T-helper 2 cell treated with Interferon-gamma antibody and Interleukin-4, amounts not matched to agents 5 μg/mL and 100 μg/mL, for 36 hours (primary cell): ENCODE measurements around the gene MAPKAPK3.
A peak's percentile ranks its signal among the peaks of the same experiment; 100 is the strongest.
"Not testable (repeated sequence)": the region's sequence is repeated elsewhere in the genome, so short reads cannot be mapped to it uniquely, and the experiment has no call there.

Experiments used
- DNase-seq: peaks from one replicate; pipeline ENCODE4 v3.0.0; 2021; ENCODE audit warnings: low spot score
- H3K27ac Mint-ChIP-seq: one replicate; pipeline ENCODE4 v1.8.0; 2021; ENCODE audit warnings: mild to moderate bottlenecking, mixed read lengths
- H3K27me3 Mint-ChIP-seq: one replicate; pipeline ENCODE4 v1.8.0; 2021; ENCODE audit warnings: low read depth, mixed read lengths
- H3K36me3 Mint-ChIP-seq: one replicate; pipeline ENCODE4 v1.8.0; 2021; ENCODE audit warnings: low read depth, mixed read lengths
- H3K4me1 Mint-ChIP-seq: one replicate; pipeline ENCODE4 v1.8.0; 2021; ENCODE audit warnings: low read depth, mixed read lengths
- H3K4me3 Mint-ChIP-seq: one replicate; pipeline ENCODE4 v1.8.0; 2022; ENCODE audit warnings: mild to moderate bottlenecking, moderate library complexity, mixed read lengths
- H3K9me3 Mint-ChIP-seq: one replicate; pipeline ENCODE4 v1.8.0; 2021; ENCODE audit warnings: mixed read lengths

The MAPKAPK3 gene

GRCh38 chr3:50671331-50671730, 54.4 kb downstream of the MAPKAPK3 start:
- H3K36me3 Mint-ChIP-seq, result no peaks in the 10 kb centered on the region
- DNase-seq, result no peak
- H3K9me3 Mint-ChIP-seq, result no peaks in the 10 kb centered on the region
- no peak overlapping the region for H3K27ac Mint-ChIP-seq
- H3K4me1 Mint-ChIP-seq, result peaks cover 9% of the 10 kb centered on the region
- H3K27me3 Mint-ChIP-seq, result peaks cover 51% of the 10 kb centered on the region
- no peak overlapping the region for H3K4me3 Mint-ChIP-seq

GRCh38 chr3:50672656-50673055, 55.7 kb downstream of the MAPKAPK3 start:
- no peak overlapping the region for H3K4me3 Mint-ChIP-seq
- H3K9me3 Mint-ChIP-seq, result no peaks in the 10 kb centered on the region
- DNase-seq, result no peak
- no peaks in the 10 kb centered on the region for H3K36me3 Mint-ChIP-seq
- H3K27me3 Mint-ChIP-seq, result peaks cover 51% of the 10 kb centered on the region
- no peak overlapping the region for H3K27ac Mint-ChIP-seq
- H3K4me1 Mint-ChIP-seq, result peaks cover 12% of the 10 kb centered on the region

GRCh38 chr3:50673931-50674330, 57.0 kb downstream of the MAPKAPK3 start:
- H3K27ac Mint-ChIP-seq, result no peak overlapping the region
- peaks cover 59% of the 10 kb centered on the region for H3K27me3 Mint-ChIP-seq
- no peaks in the 10 kb centered on the region for H3K36me3 Mint-ChIP-seq
- DNase-seq, result no peak
- no peaks in the 10 kb centered on the region for H3K9me3 Mint-ChIP-seq
- peak overlapping the region; percentile 77 for H3K4me3 Mint-ChIP-seq
- H3K4me1 Mint-ChIP-seq, result peaks cover 12% of the 10 kb centered on the region

- Mint-ChIP-seq H3K27me3 (peaks cover 59% of the 10 kb centered on the region), H3K27ac (no peak within 1 kb of the TSS)
These were observed 57.6 kb downstream of the MAPKAPK3 start, which contains the start of gene DOCK3 for GRCh38 chr3:50674349-50675178. Gene DOCK3, plus strand, starts transcription at chr3:50674927. Its CDS starts 337 bp downstream, at chr3:50675264.

GRCh38 chr3:50675179-50676030, 58.5 kb downstream of the MAPKAPK3 start:
- Mint-ChIP-seq H3K4me1 (peaks cover 12% of the 10 kb centered on the region), H3K27ac (no peak overlapping the region), H3K4me3 (peak overlapping the region; percentile 69), H3K9me3 (no peaks in the 10 kb centered on the region), H3K36me3 (no peaks in the 10 kb centered on the region), H3K27me3 (peaks cover 59% of the 10 kb centered on the region)
- DNase-seq, result peak; percentile 54

More at GRCh38 chr3:50674349-50675178, 57.6 kb downstream of the MAPKAPK3 start, which contains the start of gene DOCK3:
- Mint-ChIP-seq H3K4me1 (peaks cover 12% of the 10 kb centered on the region), H3K36me3 (no peaks in the 10 kb centered on the region), H3K4me3 (peak within 1 kb of the TSS; percentile 77), H3K9me3 (no peaks in the 10 kb centered on the region)
- peak; percentile 63 for DNase-seq

- no peak overlapping the region for H3K4me3 Mint-ChIP-seq
- H3K27me3 Mint-ChIP-seq, result peaks cover 52% of the 10 kb centered on the region
- H3K36me3 Mint-ChIP-seq, result no peaks in the 10 kb centered on the region
- DNase-seq, result no peak
- peaks cover 12% of the 10 kb centered on the region for H3K4me1 Mint-ChIP-seq
- no peak overlapping the region for H3K27ac Mint-ChIP-seq
- no peaks in the 10 kb centered on the region for H3K9me3 Mint-ChIP-seq
These were observed 59.2 kb downstream of the MAPKAPK3 start for GRCh38 chr3:50676031-50676705.

- no peaks in the 10 kb centered on the region for H3K36me3 Mint-ChIP-seq
- no peak for DNase-seq
- no peaks in the 10 kb centered on the region for H3K9me3 Mint-ChIP-seq
- peaks cover 15% of the 10 kb centered on the region for H3K27me3 Mint-ChIP-seq
- H3K27ac Mint-ChIP-seq, result no peak overlapping the region
- no peaks in the 10 kb centered on the region for H3K4me1 Mint-ChIP-seq
- no peak overlapping the region for H3K4me3 Mint-ChIP-seq
These were observed 70.3 kb downstream of the MAPKAPK3 start for GRCh38 chr3:50687127-50687751.

GRCh38 chr3:50687916-50688315, 71.0 kb downstream of the MAPKAPK3 start:
- DNase-seq, result no peak
- Mint-ChIP-seq H3K4me3 (no peak overlapping the region), H3K4me1 (no peaks in the 10 kb centered on the region), H3K27me3 (peaks cover 14% of the 10 kb centered on the region), H3K36me3 (no peaks in the 10 kb centered on the region), H3K9me3 (no peaks in the 10 kb centered on the region), H3K27ac (no peak overlapping the region)

GRCh38 chr3:50688602-50689001, 71.7 kb downstream of the MAPKAPK3 start:
- DNase-seq, H3K27ac Mint-ChIP-seq, H3K36me3 Mint-ChIP-seq, H3K4me1 Mint-ChIP-seq, H3K9me3 Mint-ChIP-seq, H3K4me3 Mint-ChIP-seq: not testable (repeated sequence)
- peaks cover 14% of the 10 kb centered on the region for H3K27me3 Mint-ChIP-seq

- DNase-seq, result no peak
- no peaks in the 10 kb centered on the region for H3K36me3 Mint-ChIP-seq
- no peaks in the 10 kb centered on the region for H3K9me3 Mint-ChIP-seq
- H3K27me3 Mint-ChIP-seq, result peaks cover 7% of the 10 kb centered on the region
- H3K4me1 Mint-ChIP-seq, result no peaks in the 10 kb centered on the region
- no peak overlapping the region for H3K27ac Mint-ChIP-seq
- H3K4me3 Mint-ChIP-seq, result no peak overlapping the region
These were observed 72.6 kb downstream of the MAPKAPK3 start for GRCh38 chr3:50689558-50689957.

- Mint-ChIP-seq H3K4me3 (no peak overlapping the region), H3K9me3 (peaks cover 17% of the 10 kb centered on the region), H3K27me3 (no peaks in the 10 kb centered on the region), H3K36me3 (no peaks in the 10 kb centered on the region), H3K4me1 (no peaks in the 10 kb centered on the region), H3K27ac (no peak overlapping the region)
- no peak for DNase-seq
These were observed 78.1 kb downstream of the MAPKAPK3 start for GRCh38 chr3:50695031-50695430.

- H3K4me1 Mint-ChIP-seq, result no peaks in the 10 kb centered on the region
- no peaks in the 10 kb centered on the region for H3K36me3 Mint-ChIP-seq
- peaks cover 17% of the 10 kb centered on the region for H3K9me3 Mint-ChIP-seq
- H3K27ac Mint-ChIP-seq, result no peak overlapping the region
- no peak overlapping the region for H3K4me3 Mint-ChIP-seq
- H3K27me3 Mint-ChIP-seq, result peaks cover 3% of the 10 kb centered on the region
- no peak for DNase-seq
These were observed 79.3 kb downstream of the MAPKAPK3 start for GRCh38 chr3:50696276-50696675.

- Mint-ChIP-seq H3K4me1 (no peaks in the 10 kb centered on the region), H3K9me3 (peaks cover 17% of the 10 kb centered on the region), H3K36me3 (no peaks in the 10 kb centered on the region), H3K4me3 (no peak overlapping the region), H3K27me3 (peaks cover 3% of the 10 kb centered on the region), H3K27ac (no peak overlapping the region)
- DNase-seq, result no peak
These were observed 81.3 kb downstream of the MAPKAPK3 start for GRCh38 chr3:50698269-50698668.
